ENCODE measurements around the gene SDK2. TPM values are rescaled to one million over a fixed set of nuclear protein-coding genes. Genes with fewer than 3 reads are reported as not detected.
A peak's percentile ranks its signal among the peaks of the same experiment; 100 is the strongest.

The SDK2 gene
- total and polyA plus RNA-seq, 7 experiments from 2014 or later: 0.64 to 14.1 (median 8.2) TPM

DNA sequence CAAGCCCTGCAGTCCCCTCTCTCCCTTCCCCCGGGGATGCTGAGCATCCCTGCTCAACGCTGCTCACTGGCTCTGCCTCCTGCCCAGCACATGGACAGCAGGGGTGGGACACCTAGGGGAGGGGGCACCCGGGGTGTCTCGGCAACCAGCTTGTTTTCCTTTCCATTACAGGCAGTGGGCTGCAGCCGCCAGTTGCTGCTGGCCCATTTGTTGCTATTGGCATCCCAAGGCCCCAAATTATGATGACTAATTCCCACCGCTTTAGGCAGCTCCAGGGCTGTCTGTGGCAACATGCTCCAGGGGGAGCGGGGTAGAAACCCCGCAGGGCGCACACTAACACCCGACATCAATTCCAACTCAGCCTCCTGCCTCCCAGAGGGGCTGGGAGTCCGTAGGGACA, 4.9 kb downstream of the SDK2 start:
- Histone ChIP-seq H3K4me1 (ENCODE audit: control insufficient read depth in 2 of 2, insufficient read depth in 2 of 2, low read length in 2 of 2) (peaks cover 0 to 13% of the 10 kb centered on the region in 2 donors), H3K4me3 (ENCODE audit: low read length) (no peak overlapping the region), H3K27me3 (ENCODE audit: control insufficient read depth in 2 of 2, insufficient read depth in 2 of 2, low read length in 2 of 2) (no peaks in the 10 kb centered on the region), H3K27ac (ENCODE audit: low read depth, low read length) (no peak overlapping the region), H3K36me3 (ENCODE audit: control insufficient read depth in 2 of 3, insufficient read depth in 3 of 3, low read length in 3 of 3) (no peaks in the 10 kb centered on the region), H3K9me3 (ENCODE audit: control insufficient read depth in 2 of 3, low read length in 3 of 3) (no peaks in the 10 kb centered on the region)
- DNase-seq (no peak), ATAC-seq (no peak)
- POLR2A ChIA-PET: no interaction called here
- CTCF ChIA-PET: interaction anchor here (0.7 kb wide), 1 partner anchor 210 kb away, joined by 3 read pairs; no protein-coding TSS in a partner anchor
- intact Hi-C loops (cut with micrococcal nuclease): no loop called here
- Mint-ChIP-seq H3K4me1 (peaks cover 17 to 38% (median 22%) of the 10 kb centered on the region in 7 donors), H3K27ac (no peak overlapping the region), H3K36me3 (peaks cover 0 to 3% (median 0%) of the 10 kb centered on the region in 5 donors), H3K27me3 (peaks cover 0 to 29% (median 0%) of the 10 kb centered on the region in 5 donors), H3K4me3 (no peak overlapping the region), H3K9me3 (no peaks in the 10 kb centered on the region)

DNA sequence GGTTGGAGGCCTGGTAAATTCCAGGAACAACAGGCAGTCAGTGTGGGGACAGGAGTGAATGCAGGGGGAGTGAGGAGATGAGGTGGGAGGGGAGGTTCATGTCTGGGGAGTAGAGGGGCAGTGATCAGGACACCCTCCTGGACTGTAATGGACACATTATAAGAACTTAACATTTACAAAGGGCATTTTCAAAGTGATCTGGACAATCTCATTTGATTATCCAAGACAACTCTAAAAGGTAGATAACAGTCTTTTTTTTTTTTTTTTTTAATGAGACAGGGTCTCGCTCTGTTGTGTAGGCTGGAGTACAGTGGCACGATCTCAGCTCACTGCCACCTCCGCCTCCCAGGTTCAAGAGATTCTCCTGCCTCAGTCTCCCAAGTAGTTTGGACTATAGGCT, 5.7 kb downstream of the SDK2 start:
- Histone ChIP-seq H3K9me3 (ENCODE audit: control insufficient read depth in 2 of 3, low read length in 3 of 3) (no peaks in the 10 kb centered on the region), H3K36me3 (ENCODE audit: control insufficient read depth in 2 of 3, insufficient read depth in 3 of 3, low read length in 3 of 3) (no peaks in the 10 kb centered on the region), H3K27ac (ENCODE audit: low read depth, low read length) (no peak overlapping the region), H3K27me3 (ENCODE audit: control insufficient read depth in 2 of 2, insufficient read depth in 2 of 2, low read length in 2 of 2) (no peaks in the 10 kb centered on the region), H3K4me1 (ENCODE audit: control insufficient read depth in 2 of 2, insufficient read depth in 2 of 2, low read length in 2 of 2) (peaks cover 0 to 13% of the 10 kb centered on the region in 2 donors), H3K4me3 (ENCODE audit: low read length) (no peak overlapping the region)
- Mint-ChIP-seq H3K36me3 (peaks cover 0 to 3% (median 0%) of the 10 kb centered on the region in 5 donors), H3K27ac (peak overlapping the region in 1 of 9 donors; percentile 7), H3K4me1 (peaks cover 14 to 38% (median 22%) of the 10 kb centered on the region in 7 donors), H3K27me3 (peaks cover 0 to 25% (median 0%) of the 10 kb centered on the region in 5 donors), H3K9me3 (no peaks in the 10 kb centered on the region), H3K4me3 (no peak overlapping the region)
- ATAC-seq (no peak), DNase-seq (no peak)
- ChIA-PET CTCF (no interaction called here), POLR2A (no interaction called here)
- intact Hi-C loops (cut with micrococcal nuclease): no loop called here

DNA sequence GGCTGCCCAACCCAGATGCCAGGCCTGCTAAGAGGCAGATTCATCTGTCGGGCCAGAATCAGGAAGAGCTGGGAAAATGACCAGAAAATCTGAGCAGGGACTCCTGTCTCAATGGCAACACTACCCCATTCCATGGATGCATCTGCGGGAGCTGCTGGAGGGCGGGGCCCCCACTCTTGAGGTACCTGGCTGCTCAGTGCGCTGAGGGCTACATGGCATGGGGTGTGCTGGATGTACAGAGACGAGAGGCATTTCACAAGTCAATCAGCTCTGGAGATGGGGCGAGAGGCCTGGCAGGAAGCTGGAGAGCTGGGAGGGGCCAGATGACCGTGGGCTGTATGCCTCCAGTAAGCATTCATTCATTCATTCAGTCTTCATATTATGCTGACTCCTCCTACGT, 6.4 kb downstream of the SDK2 start:
- H3K4me3 Mint-ChIP-seq: no peak overlapping the region
- no peak for ATAC-seq
- intact Hi-C loops (cut with micrococcal nuclease): no loop called here
- no peaks in the 10 kb centered on the region for H3K9me3 Mint-ChIP-seq
- Histone ChIP-seq H3K27me3 (ENCODE audit: control insufficient read depth in 2 of 2, insufficient read depth in 2 of 2, low read length in 2 of 2) (no peaks in the 10 kb centered on the region), H3K4me3 (ENCODE audit: low read length) (no peak overlapping the region), H3K4me1 (ENCODE audit: control insufficient read depth in 2 of 2, insufficient read depth in 2 of 2, low read length in 2 of 2) (peaks cover 0 to 13% of the 10 kb centered on the region in 2 donors), H3K36me3 (ENCODE audit: control insufficient read depth in 2 of 3, insufficient read depth in 3 of 3, low read length in 3 of 3) (no peaks in the 10 kb centered on the region), H3K9me3 (ENCODE audit: control insufficient read depth in 2 of 3, low read length in 3 of 3) (no peaks in the 10 kb centered on the region), H3K27ac (ENCODE audit: low read depth, low read length) (no peak overlapping the region)
- H3K27me3 Mint-ChIP-seq: peaks cover 0 to 22% (median 0%) of the 10 kb centered on the region in 5 donors
- ChIA-PET CTCF (no interaction called here), POLR2A (no interaction called here)
- peaks cover 0 to 4% (median 0%) of the 10 kb centered on the region in 5 donors for H3K36me3 Mint-ChIP-seq
- H3K27ac Mint-ChIP-seq: peak overlapping the region in 1 of 9 donors; percentile 7
- H3K4me1 Mint-ChIP-seq: peaks cover 12 to 36% (median 22%) of the 10 kb centered on the region in 7 donors
- no peak for DNase-seq

DNA sequence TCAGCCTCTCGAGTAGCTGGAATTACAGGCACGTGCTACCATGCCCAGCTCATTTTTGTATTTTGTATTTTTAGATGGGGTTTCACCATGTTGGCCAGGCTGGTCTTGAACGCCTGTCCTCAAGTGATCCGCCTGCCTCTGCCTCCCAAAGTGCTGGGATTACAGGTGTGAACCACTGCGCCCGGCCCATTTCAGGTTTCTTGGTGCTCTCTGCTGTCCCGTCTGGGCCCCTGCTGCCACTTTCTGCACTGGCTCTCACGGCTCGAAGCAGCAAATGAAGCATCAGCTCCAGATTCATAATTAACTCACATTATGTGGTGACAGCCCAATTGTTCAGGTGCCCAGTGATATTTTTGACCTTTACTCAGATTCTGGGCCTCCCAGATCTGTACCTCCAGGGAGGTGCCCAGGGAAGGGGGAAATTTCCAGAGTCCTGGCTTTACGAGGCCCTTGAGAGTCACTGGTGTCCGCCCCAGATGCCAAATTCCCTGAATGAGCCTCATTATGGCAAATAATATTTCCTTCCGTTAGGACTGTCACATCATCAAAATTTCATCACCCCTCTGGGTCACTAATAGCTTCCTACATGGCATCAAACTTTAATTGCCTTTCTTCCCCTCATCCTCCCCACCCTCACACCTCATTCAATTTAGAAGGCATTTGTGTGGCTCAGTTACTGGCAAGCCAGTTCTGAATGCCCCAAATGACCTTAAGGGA, 9.0 kb downstream of the SDK2 start:
- Mint-ChIP-seq H3K27ac (peak overlapping the region in 2 of 9 donors; percentile 18 to 59), H3K27me3 (peaks cover 0 to 2% (median 0%) of the 10 kb centered on the region in 5 donors), H3K9me3 (no peaks in the 10 kb centered on the region), H3K4me3 (no peak overlapping the region), H3K4me1 (peaks cover 0 to 23% (median 5%) of the 10 kb centered on the region in 7 donors), H3K36me3 (peaks cover 0 to 13% (median 0%) of the 10 kb centered on the region in 5 donors)
- no peak for ATAC-seq
- POLR2A ChIA-PET: no interaction called here
- Histone ChIP-seq H3K27ac (ENCODE audit: low read depth, low read length) (no peak overlapping the region), H3K4me3 (ENCODE audit: low read length) (no peak overlapping the region), H3K9me3 (ENCODE audit: control insufficient read depth in 2 of 3, low read length in 3 of 3) (no peaks in the 10 kb centered on the region), H3K4me1 (ENCODE audit: control insufficient read depth in 2 of 2, insufficient read depth in 2 of 2, low read length in 2 of 2) (no peaks in the 10 kb centered on the region), H3K36me3 (ENCODE audit: control insufficient read depth in 2 of 3, insufficient read depth in 3 of 3, low read length in 3 of 3) (no peaks in the 10 kb centered on the region), H3K27me3 (ENCODE audit: control insufficient read depth in 2 of 2, insufficient read depth in 2 of 2, low read length in 2 of 2) (no peaks in the 10 kb centered on the region)
- CTCF ChIA-PET: no interaction called here
- no peak for DNase-seq
- intact Hi-C loops (cut with micrococcal nuclease): no loop called here

DNA sequence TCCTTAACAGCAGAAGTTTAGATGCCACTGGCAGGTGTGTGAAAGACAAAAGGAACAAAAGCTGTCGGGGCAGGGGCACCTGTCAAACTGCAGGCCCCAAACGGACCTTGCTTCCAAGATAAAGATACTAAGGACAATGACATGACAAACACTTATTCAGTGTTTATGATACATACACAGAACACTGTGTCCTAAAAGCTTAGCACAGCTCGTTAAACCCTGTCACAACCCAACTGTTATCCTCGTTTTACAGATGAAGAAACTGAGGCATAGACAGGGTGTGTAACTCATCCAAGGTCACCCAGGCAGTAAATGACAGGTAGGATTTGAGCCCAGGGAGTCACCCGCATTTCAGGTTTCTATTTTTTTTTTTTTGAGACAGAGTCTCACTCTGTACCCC, 9.6 kb downstream of the SDK2 start:
- H3K27me3 Mint-ChIP-seq: peaks cover 0 to 2% (median 0%) of the 10 kb centered on the region in 5 donors
- intact Hi-C loops (cut with micrococcal nuclease): no loop called here
- CTCF ChIA-PET: no interaction called here

GRCh38 chr17:73633736-73634135, 10.5 kb downstream of the SDK2 start:
- Histone ChIP-seq H3K4me3 (ENCODE audit: low read length) (no peak overlapping the region), H3K27ac (ENCODE audit: low read depth, low read length) (no peak overlapping the region), H3K36me3 (ENCODE audit: control insufficient read depth in 2 of 3, insufficient read depth in 3 of 3, low read length in 3 of 3) (no peaks in the 10 kb centered on the region), H3K9me3 (ENCODE audit: control insufficient read depth in 2 of 3, low read length in 3 of 3) (no peaks in the 10 kb centered on the region), H3K4me1 (ENCODE audit: control insufficient read depth in 2 of 2, insufficient read depth in 2 of 2, low read length in 2 of 2) (no peaks in the 10 kb centered on the region), H3K27me3 (ENCODE audit: control insufficient read depth in 2 of 2, insufficient read depth in 2 of 2, low read length in 2 of 2) (no peaks in the 10 kb centered on the region)
- intact Hi-C loops (cut with micrococcal nuclease): no loop called here
- POLR2A ChIA-PET: no interaction called here
- DNase-seq (no peak), ATAC-seq (no peak)
- H3K4me1 Mint-ChIP-seq: peaks cover 0 to 23% (median 6%) of the 10 kb centered on the region in 7 donors
- H3K9me3 Mint-ChIP-seq: no peaks in the 10 kb centered on the region
- H3K27ac Mint-ChIP-seq: no peak overlapping the region
- H3K36me3 Mint-ChIP-seq: peaks cover 0 to 13% (median 0%) of the 10 kb centered on the region in 5 donors
- H3K27me3 Mint-ChIP-seq: peaks cover 0 to 2% (median 0%) of the 10 kb centered on the region in 5 donors
- no peak overlapping the region for H3K4me3 Mint-ChIP-seq
- CTCF ChIA-PET: no interaction called here

More for the DNA sequence above, 9.6 kb downstream of the SDK2 start:
- Histone ChIP-seq H3K36me3 (ENCODE audit: control insufficient read depth in 2 of 3, insufficient read depth in 3 of 3, low read length in 3 of 3) (no peaks in the 10 kb centered on the region), H3K27ac (ENCODE audit: low read depth, low read length) (no peak overlapping the region), H3K4me1 (ENCODE audit: control insufficient read depth in 2 of 2, insufficient read depth in 2 of 2, low read length in 2 of 2) (no peaks in the 10 kb centered on the region), H3K9me3 (ENCODE audit: control insufficient read depth in 2 of 3, low read length in 3 of 3) (no peaks in the 10 kb centered on the region), H3K27me3 (ENCODE audit: control insufficient read depth in 2 of 2, insufficient read depth in 2 of 2, low read length in 2 of 2) (no peaks in the 10 kb centered on the region), H3K4me3 (ENCODE audit: low read length) (no peak overlapping the region)
- DNase-seq (no peak), ATAC-seq (no peak)
- POLR2A ChIA-PET: no interaction called here
- Mint-ChIP-seq H3K4me1 (peaks cover 0 to 23% (median 5%) of the 10 kb centered on the region in 7 donors), H3K4me3 (no peak overlapping the region), H3K27ac (no peak overlapping the region), H3K36me3 (peaks cover 0 to 13% (median 0%) of the 10 kb centered on the region in 5 donors), H3K9me3 (no peaks in the 10 kb centered on the region)

- H3K27ac ChIP-seq (ENCODE audit: low read depth, low read length): no peak overlapping the region
- H3K4me1 Mint-ChIP-seq: peaks cover 0 to 13% (median 5%) of the 10 kb centered on the region in 7 donors
- H3K27me3 Mint-ChIP-seq: peaks cover 0 to 2% (median 0%) of the 10 kb centered on the region in 5 donors
- no peak overlapping the region for H3K4me3 Mint-ChIP-seq
- no peaks in the 10 kb centered on the region for H3K4me1 ChIP-seq (ENCODE audit: control insufficient read depth in 2 of 2, insufficient read depth in 2 of 2, low read length in 2 of 2)
- no peaks in the 10 kb centered on the region for H3K9me3 ChIP-seq (ENCODE audit: control insufficient read depth in 2 of 3, low read length in 3 of 3)
- H3K36me3 ChIP-seq (ENCODE audit: control insufficient read depth in 2 of 3, insufficient read depth in 3 of 3, low read length in 3 of 3): no peaks in the 10 kb centered on the region
- ATAC-seq: no peak
- ChIA-PET POLR2A (no interaction called here), CTCF (no interaction called here)
- H3K27me3 ChIP-seq (ENCODE audit: control insufficient read depth in 2 of 2, insufficient read depth in 2 of 2, low read length in 2 of 2): no peaks in the 10 kb centered on the region
- H3K36me3 Mint-ChIP-seq: peaks cover 0 to 13% (median 0%) of the 10 kb centered on the region in 5 donors
- no peaks in the 10 kb centered on the region for H3K9me3 Mint-ChIP-seq
- DNase-seq: no peak
- no peak overlapping the region for H3K4me3 ChIP-seq (ENCODE audit: low read length)
- intact Hi-C loops (cut with micrococcal nuclease): no loop called here
- peak overlapping the region in 1 of 9 donors; percentile 31 for H3K27ac Mint-ChIP-seq
These were observed 11.7 kb downstream of the SDK2 start for GRCh38 chr17:73632513-73632912.

All from naive thymus-derived CD4-positive, alpha-beta T cell (primary cell).